H4 (cell line): ENCODE results near the gene CACNA1D. TPM values are rescaled to one million over a fixed set of nuclear protein-coding genes. Genes with fewer than 3 reads are reported as not detected.

Experiments used
- DNase-seq: peaks from one replicate; pipeline ENCODE4 v3.0.0-alpha.2; 2015; ENCODE audit warnings: low spot score
- total RNA-seq: library from RNA; depleted of rRNA; stranded (reverse); fragments of >200 nt; shearing (Covaris generic); gene quantifications from 2 replicates; pipeline ENCODE4 v1.2.3, GENCODE V29; 2014

The CACNA1D gene
- total RNA-seq, 1 experiment from 2014 or later = 1.4 TPM

DNA sequence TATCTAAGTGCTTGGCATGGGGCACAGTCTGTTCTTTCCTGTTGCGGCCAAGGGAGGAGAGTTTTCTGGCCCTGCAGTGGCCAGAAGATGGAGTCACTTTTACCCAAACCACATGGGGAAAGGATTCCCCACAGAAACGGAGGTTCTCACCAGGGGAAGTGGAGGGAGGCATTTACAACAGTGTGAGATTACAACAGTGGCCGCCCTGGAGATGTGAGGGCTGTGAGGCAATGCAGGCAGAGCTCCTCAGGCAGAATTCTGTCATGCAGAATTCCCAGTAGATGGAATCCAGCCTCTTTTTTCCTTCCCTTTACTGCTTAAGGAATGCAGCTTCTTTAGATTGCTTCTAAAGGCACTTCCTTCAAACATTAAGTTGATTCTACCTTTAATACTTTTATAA, 83.1 kb downstream of the CACNA1D start:
- no peak for DNase-seq

DNA sequence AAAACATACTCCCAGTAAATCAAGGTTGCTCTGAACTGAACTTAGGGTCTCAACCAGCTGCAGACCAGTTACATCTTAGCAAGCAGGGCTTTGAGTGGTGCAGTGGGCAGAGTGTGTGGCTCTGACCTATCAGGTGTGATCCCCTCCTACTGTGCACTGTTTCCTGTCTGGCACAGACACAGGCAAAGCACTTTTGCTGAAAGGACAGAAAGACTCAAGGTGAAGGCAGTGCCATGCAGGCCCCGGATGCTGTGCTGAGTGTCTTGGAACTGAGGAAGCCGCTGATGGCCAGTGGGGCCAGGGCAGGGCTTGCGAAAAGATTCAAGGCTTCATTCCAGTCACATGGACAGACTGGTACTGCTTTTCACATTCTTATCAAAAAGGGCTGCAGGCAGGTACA, 85.2 kb downstream of the CACNA1D start:
- no peak for DNase-seq

DNA sequence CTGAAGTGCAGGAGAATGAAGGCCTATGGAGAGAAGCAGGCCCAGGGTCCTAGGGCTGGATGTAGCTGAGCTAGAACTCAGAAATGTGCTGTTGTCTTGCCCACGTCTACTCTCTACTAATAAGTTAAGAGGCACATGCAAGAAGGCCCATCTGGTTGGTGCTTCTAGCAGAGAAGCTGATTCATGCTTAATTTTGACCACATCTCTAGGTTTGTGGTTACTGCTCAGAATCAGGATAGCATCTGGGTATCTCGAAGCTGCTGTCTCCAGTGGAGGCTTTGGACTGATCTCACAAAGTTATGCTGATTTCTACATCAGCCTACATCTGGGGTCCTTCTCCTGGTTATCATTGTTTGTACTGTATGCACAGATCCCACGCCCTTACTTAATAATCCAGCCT, 87.3 kb downstream of the CACNA1D start:
- peak; percentile 26 for DNase-seq

DNA sequence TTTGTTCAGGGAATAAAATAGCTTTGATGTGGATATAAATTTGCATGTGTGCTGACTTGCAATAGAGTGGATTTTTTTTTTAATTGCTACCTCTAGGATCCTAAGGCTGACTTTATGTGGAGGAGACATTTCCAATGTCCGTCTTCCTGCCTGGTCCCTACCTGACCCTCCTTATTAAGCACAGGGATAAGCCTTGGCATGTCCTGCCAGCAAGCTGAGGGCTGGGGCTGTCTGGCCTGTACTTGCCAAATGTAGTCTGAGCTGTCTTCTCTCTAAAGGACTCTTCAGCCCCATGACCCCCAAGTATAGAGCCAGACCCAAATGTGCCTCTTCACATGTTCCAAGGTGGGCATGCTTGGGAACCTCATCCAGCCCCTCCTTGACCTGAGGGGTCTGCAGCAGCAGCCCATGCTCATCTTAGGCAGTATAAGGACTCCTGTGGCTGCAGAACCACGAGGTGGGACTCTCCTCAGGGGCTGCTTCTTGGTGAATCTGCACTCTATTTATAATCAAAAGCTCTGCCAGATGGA, 88.8 kb downstream of the CACNA1D start:
- no peak for DNase-seq

- no peak for DNase-seq
Measured at GRCh38 chr3:53585049-53585448, 90.6 kb downstream of the CACNA1D start.

- no peak for DNase-seq
Measured at GRCh38 chr3:53585627-53586026, 91.2 kb downstream of the CACNA1D start.

- DNase-seq = no peak
Measured at GRCh38 chr3:53588122-53588521, 93.7 kb downstream of the CACNA1D start.

GRCh38 chr3:53589201-53589600, 94.8 kb downstream of the CACNA1D start:
- DNase-seq = no peak

DNA sequence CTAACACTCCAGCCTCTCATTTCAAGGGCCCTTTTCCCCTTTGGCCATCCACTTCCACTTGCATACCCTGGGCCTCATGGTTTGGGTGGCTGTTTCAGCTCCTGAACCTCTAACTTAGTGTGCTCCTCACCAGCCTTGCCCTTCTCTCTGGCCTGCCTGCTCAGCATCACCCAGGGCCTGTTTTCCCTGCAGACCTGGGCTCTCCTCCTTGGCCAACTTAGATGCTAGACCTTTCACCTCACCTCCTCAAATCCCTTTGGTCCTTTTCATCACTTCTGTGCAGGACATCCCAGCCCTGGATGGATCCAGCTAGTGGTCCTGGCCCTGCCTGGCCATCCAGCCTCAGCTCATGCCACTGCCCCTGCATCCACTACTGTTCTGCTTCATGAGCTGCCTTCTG, 95.4 kb downstream of the CACNA1D start:
- no peak for DNase-seq

DNA sequence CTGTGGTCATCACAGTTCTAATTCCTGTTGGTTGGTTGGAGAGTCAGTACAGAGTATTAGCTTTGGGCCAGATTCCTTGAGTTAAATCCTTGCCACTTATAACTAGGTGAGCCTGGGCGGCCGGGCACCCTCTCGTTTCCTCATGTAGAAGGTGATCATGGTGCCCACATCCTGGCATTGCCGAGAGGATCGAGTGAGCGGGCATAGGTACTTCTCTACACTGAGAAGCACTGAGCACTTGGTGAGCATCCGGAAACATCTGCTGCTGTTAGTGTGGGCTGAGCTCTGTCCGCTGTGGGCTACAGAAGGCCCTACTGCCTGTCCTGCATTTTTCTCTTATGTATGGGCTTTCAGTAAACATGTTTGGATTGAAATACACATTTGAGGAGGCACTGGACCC, 96.2 kb downstream of the CACNA1D start:
- DNase-seq = no peak

DNA sequence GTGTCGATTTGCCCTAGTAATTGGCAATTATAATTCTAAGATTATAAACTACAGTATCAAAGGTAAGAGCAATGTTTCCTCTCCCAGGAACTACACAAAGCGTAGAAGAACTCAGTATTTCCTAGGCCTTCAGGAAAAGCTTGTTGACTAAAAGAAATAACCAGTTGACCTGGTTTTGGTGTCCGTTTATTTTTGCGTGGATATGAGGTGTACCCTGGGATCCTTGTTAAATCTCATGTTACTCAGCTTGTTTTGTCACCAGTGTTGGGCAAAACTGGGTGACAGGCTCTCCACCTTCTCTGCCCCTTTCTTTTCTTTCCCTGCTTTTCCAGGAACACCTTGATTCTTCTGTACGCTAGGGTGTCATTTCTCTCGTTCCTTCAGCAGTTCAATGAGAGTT, 97.2 kb downstream of the CACNA1D start:
- DNase-seq = no peak

GRCh38 chr3:53592862-53593261, 98.5 kb downstream of the CACNA1D start:
- no peak for DNase-seq

- DNase-seq = no peak
Measured at GRCh38 chr3:53593611-53594010, 99.2 kb downstream of the CACNA1D start.

GRCh38 chr3:53594276-53594675, 99.9 kb downstream of the CACNA1D start:
- DNase-seq = no peak

- DNase-seq = no peak
Measured at GRCh38 chr3:53595660-53596059, 101.2 kb downstream of the CACNA1D start.

GRCh38 chr3:53597136-53597915, 102.9 kb downstream of the CACNA1D start:
- DNase-seq = no peak

- no peak for DNase-seq
Measured at GRCh38 chr3:53599771-53600170, 105.4 kb downstream of the CACNA1D start.

- no peak for DNase-seq
Measured at GRCh38 chr3:53602866-53603265, 108.5 kb downstream of the CACNA1D start.

DNA sequence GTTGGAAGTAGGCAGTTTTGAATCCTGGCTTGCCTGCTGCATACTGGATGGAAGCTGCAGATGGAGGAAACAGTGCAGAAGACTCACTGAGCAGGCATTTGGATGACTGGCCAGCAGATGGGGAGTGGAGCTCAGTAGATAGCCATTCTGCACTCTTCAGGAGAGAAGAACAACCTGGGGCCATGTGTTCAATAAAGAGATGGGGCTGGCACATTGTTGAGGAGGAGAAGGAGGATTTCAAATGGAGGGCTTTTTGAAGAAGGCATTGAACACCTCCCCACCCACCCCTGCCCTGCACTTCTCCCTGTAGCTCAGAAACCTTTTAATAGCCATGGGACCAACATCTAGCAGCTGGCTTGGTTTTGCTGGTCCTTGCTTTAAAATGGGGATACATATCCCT, 109.8 kb downstream of the CACNA1D start:
- DNase-seq = no peak

DNA sequence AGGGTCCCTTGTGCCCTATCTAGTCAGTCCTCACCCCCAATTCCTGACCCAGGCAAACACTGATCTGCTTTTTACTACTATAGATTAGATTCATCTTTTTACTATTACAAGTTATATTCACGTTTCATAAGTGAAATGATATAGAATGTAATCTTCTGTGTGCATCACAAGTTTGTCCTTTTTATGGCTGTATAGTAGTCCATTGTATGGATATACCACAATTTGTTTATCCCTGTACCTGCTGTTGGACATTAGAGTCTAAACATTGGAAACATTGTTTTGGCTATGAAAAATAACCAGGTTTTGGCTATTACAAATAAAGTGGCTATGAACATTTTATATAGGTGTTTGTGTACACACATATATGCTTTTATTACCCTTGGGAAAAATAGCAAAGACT, 112.4 kb downstream of the CACNA1D start:
- no peak for DNase-seq

DNA sequence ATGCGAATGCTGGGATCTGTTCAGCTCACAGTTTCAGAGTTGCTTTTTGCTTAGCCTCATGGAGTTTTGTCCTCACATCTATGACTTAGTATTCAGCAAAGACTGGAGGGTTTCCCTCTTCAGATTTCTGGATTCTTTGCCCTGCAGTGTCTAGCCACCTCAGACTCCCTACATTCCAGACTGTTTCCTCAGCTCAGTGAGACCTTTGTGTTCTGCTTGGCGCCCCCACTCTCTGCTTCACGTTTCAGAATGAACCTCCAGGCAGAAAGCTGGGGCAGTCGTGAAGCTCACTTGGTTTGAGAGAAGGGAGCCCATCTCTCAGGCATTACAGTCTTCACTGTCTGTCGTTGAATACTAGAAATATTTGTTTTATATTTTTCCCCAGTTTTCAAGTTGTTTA, 118.1 kb downstream of the CACNA1D start:
- no peak for DNase-seq

DNA sequence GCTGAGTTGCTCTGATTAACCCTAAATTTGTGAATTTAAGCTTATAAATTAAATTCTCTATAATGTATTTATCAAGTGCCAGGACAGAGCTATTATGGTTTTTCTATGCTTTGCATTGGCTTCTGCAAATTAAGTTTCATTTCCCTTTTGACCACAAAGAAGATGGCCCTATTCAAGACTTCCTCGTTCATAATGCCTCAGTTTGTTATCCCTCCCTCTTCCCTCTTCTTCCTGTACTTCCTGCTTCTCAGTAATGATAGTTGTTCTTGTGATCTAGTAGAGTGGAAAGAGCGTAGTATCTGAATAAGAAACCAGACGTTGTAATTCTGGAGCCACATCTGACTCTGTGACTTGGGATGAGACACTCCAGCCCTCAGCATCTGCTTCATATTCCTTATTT, 118.7 kb downstream of the CACNA1D start:
- no peak for DNase-seq

DNA sequence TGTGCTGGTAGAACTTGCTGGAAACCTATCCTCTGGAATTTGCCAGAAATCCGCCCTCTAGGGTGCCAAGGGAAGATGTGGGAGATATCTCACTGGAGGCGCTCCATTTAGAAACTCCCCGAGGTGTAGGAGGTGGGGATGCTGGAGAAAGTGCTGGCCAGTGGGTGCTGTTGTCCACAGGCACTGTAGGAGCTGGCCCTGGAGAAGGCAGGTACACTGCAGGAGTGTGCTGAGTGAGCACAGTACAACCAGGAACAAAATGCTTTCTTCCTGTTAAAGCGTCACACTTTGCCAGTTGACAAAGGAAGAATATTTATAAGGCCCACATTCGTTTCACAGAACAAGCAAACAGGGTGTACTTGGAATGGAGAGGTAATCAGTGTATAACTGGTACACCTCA, 119.9 kb downstream of the CACNA1D start:
- no peak for DNase-seq

DNA sequence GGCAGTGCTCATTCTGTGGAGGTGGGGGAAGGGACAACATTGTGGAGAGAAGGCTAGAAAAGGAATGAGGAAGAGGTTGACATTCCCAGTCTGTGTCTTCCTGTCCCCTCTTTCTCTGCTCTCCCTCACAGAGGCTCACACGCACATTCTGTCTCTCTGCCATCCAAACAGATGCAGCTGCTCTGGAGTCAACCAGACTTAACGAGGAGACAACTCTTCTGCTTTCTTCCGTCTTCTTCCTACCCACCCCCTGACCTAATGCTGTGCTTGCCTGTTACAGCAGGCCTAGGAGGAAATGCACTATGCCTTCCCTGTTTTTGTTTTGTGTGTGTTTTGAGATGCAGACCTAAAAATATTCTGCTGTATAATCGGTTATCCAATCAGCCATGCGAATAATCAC, 121.9 kb downstream of the CACNA1D start:
- no peak for DNase-seq
